Measurements from ENCODE around the gene MED6.

MED6 gene

DNA sequence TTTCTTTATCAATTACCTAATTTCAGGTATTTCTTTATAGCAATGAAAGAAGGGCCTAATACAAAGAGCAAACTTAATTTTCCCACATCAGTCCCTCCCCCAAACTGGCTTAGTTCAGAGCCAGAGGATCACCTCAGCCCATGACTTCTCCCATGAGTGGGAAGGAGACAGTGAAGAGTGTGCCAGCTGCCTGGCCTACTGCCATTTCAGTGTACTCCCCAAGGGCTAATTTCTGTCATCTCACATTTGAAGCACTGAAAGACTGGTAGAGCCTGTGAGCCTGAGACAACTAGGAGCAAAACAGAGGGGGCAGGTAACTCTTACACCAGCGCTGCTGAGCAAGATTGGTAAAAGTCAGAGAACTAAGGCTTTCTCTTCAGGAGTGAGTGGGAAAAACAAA, 36.6 kb downstream of the MED6 start:
- H3K36me3 Mint-ChIP-seq, result peaks cover 88% of the 10 kb centered on the region
- H3K4me3 Mint-ChIP-seq, result no peak overlapping the region
- no peaks in the 10 kb centered on the region for H3K27me3 Mint-ChIP-seq
- no peak for ATAC-seq
- H3K27ac Mint-ChIP-seq, result no peak overlapping the region
- no peaks in the 10 kb centered on the region for H3K4me1 Mint-ChIP-seq
- H3K9me3 Mint-ChIP-seq, result peaks cover 23% of the 10 kb centered on the region

DNA sequence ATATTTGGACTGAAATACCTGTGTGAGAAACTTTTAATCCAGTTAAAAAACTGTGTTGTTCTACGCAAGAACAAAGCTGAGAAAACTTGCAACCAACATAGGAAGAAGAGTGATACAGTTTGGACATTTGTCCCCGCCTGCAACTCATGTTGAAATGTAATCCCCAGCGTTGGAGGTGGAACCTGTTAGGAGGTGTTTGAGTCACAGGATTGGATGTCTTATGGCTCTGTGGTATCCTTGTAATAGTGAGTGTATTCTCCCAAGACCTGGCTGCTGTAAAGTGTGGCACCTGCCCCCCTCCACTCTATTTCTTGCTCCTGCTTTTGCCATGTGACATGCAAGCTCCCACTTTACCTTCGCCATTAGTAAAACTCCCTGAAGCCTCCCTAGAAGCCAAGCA, 37.0 kb downstream of the MED6 start:
- Mint-ChIP-seq H3K4me1 (no peaks in the 10 kb centered on the region), H3K27me3 (no peaks in the 10 kb centered on the region), H3K9me3 (peaks cover 23% of the 10 kb centered on the region), H3K36me3 (peaks cover 88% of the 10 kb centered on the region), H3K4me3 (no peak overlapping the region), H3K27ac (no peak overlapping the region)
- ATAC-seq, result no peak

DNA sequence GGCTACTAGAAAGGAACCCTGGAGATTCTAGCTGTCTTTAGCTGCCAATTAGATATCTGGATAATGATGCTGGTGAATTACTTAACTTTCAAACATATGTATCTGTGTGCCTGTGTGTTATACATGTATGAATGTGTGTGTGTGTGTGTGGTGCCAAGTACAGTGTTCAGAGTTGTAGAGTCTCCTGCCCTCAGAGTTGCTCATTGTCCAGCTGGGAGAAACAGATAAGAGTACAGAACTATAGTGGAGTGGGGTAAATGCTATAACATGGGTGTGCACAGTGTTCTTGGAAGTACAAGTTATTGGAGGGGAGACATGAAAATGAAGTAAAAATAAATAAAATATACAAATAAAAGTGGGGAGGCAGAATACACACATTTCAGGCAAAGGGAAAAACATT, 42.1 kb downstream of the MED6 start:
- H3K27me3 Mint-ChIP-seq, result no peaks in the 10 kb centered on the region
- H3K4me1 Mint-ChIP-seq, result no peaks in the 10 kb centered on the region
- H3K9me3 Mint-ChIP-seq, result peaks cover 14% of the 10 kb centered on the region
- H3K4me3 Mint-ChIP-seq, result no peak overlapping the region
- peaks cover 63% of the 10 kb centered on the region for H3K36me3 Mint-ChIP-seq
- ATAC-seq, result no peak
- H3K27ac Mint-ChIP-seq, result no peak overlapping the region

DNA sequence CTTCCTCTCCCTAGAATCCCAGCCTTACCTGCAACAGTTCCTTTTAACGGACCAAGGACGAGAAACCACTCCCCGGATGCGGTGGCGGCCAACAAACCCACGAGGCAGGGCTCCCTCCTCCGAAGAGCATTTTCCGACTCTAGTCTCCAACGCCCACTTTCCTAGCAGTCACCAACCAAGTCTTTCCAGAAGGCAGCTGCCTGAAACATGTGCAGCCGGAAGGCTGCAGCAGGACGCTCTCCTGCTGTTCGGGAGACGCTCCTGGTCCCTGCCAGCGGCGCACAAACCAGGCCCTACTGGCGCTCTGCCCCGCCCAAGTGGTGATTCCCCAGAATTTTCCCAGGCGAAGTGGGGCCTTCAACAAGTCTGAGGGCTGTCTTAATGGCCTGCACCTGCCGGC, 44.6 kb downstream of the MED6 start:
- no peak for ATAC-seq
- Mint-ChIP-seq H3K4me1 (no peaks in the 10 kb centered on the region), H3K27me3 (no peaks in the 10 kb centered on the region), H3K36me3 (peaks cover 39% of the 10 kb centered on the region), H3K27ac (no peak overlapping the region), H3K4me3 (peak overlapping the region; percentile 2), H3K9me3 (peaks cover 4% of the 10 kb centered on the region)

DNA sequence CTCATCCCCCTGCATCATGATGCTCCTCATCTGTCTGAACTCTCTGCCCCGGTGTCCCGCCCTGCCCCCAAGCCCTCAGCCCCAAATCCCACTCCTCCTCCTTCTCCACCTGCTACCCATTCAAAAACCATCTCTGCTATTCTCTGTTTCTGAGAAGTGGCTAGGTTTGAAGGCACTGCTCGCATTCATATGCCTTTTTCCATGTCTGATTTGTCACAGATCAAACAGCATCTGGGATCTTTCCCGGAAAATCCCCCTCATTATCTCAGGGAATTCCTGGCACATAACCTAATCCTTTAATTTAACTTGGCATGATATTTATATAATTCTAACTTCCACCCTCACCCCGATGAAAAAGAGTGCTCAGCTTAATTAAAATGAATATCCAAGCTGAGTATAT, 62.4 kb downstream of the MED6 start:
- Mint-ChIP-seq H3K27me3 (no peaks in the 10 kb centered on the region), H3K9me3 (no peaks in the 10 kb centered on the region), H3K36me3 (peaks cover 31% of the 10 kb centered on the region), H3K4me3 (no peak overlapping the region), H3K4me1 (peaks cover 6% of the 10 kb centered on the region), H3K27ac (no peak overlapping the region)
- ATAC-seq, result no peak

DNA sequence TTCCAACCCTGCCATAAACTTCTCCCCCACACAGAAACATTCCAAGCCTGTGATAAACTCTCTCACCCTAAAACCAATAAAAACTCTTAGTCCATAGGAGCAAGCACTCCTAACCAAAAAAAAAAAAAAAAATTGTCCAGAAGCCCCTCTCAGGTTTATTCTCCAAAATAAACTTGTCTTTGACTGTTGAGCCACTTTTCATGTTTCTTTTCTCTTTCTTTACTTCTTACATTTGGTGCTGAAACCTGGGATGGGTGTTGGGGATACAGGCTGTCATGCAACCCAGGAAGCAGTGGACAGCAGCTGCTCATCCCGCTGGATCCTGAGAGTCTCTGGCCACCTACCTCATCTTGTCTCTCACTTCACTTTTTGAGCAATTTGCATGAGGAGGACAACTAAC, 63.6 kb downstream of the MED6 start:
- no peaks in the 10 kb centered on the region for H3K27me3 Mint-ChIP-seq
- no peak overlapping the region for H3K27ac Mint-ChIP-seq
- peaks cover 44% of the 10 kb centered on the region for H3K36me3 Mint-ChIP-seq
- peaks cover 3% of the 10 kb centered on the region for H3K9me3 Mint-ChIP-seq
- no peak overlapping the region for H3K4me3 Mint-ChIP-seq
- H3K4me1 Mint-ChIP-seq, result peaks cover 6% of the 10 kb centered on the region
- ATAC-seq, result no peak

DNA sequence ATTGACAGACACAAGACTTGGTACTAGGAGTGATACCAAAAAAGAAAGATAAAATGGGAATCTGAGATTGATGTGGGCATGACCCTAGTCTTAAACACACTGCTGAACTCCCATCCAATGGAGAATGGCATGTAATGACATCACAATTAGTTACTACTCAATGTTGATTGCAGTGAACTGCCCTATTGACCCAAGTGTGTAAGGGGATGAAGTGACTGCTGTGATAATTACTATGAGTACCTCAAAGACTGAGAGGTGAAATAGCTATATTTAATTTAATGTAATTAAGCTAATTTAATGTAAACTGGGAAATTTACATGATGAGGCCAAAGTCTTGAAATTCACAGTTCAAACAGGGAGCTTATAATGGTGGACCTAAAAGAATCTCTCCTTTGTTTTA, 65.6 kb downstream of the MED6 start, which contains the start of gene ADAM20:
Gene ADAM20 (minus strand): TSS at position 101 of the 400 bp plus-strand sequence. CDS start 10,247 bp downstream, outside the sequence.
- H3K27me3 Mint-ChIP-seq, result no peaks in the 10 kb centered on the region
- no peak within 1 kb of the TSS for H3K27ac Mint-ChIP-seq
- H3K9me3 Mint-ChIP-seq, result peaks cover 3% of the 10 kb centered on the region
- peaks cover 10% of the 10 kb centered on the region for H3K4me1 Mint-ChIP-seq
- no peak for ATAC-seq
- H3K4me3 Mint-ChIP-seq, result no peak within 1 kb of the TSS
- peaks cover 55% of the 10 kb centered on the region for H3K36me3 Mint-ChIP-seq

All from stimulated activated memory B cell treated with anti-CD40 and anti-IgM and Interleukin-4, amounts not matched to agents 10 μg/mL and 1 μg/mL and 100 μg/mL, for 72 hours (primary cell).